HG03103 (cell line): ENCODE data around the gene RELN.
A peak's percentile ranks its signal among the peaks of the same experiment; 100 is the strongest.
"Not testable (repeated sequence)": the region's sequence is repeated elsewhere in the genome, so short reads cannot be mapped to it uniquely, and the experiment has no call there.

Experiments used
- ATAC-seq: cut with Tn5 transposase; IDR thresholded peaks from one replicate; pipeline ENCODE4 v1.9.1; 2021; ENCODE audit warnings: low read depth; ENCODE audit not compliant: unreplicated experiment

The RELN gene

GRCh38 chr7:103538964-103539709, 450.3 kb downstream of the RELN start:
- ATAC-seq, result no peak

DNA sequence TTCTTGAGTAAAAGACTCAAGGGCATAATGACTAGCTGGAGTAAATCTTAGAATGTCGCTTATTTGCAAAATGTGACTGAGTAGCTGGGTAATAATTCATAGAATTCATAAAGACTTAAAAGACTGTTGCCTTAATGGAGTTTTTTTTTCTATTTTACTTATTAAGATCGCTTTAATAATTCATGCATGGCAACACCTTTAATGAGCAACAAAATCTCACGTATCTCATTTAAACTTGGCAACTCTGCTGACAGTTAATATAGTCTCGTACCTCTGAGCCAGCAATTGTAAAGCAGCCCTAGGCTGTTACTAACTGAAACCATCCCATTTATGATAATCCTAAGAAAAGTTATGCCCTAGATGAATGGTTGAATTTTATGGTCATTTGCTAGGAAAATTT, 455.7 kb downstream of the RELN start:
- ATAC-seq, result no peak

DNA sequence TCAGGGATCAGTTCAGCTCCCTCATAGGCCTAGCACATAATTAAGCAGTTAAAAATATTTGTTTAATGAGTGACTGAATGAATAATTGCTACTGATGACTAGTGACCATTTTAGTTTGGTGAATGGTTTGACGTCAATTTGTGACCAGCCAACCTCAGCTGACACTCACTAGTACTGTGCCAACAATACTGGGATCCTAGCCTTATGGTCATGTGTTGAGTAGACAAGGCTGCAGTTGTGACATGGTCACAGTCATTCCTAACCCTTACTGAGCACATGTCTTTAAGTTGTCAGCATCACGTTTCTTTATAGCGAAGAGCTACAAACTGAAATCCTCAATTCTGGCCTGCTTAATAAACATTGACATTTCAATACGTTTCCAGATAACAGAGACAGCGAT, 456.5 kb downstream of the RELN start:
- ATAC-seq, result no peak

- ATAC-seq, result no peak
Observed at GRCh38 chr7:103528152-103528551, 461.3 kb downstream of the RELN start.

DNA sequence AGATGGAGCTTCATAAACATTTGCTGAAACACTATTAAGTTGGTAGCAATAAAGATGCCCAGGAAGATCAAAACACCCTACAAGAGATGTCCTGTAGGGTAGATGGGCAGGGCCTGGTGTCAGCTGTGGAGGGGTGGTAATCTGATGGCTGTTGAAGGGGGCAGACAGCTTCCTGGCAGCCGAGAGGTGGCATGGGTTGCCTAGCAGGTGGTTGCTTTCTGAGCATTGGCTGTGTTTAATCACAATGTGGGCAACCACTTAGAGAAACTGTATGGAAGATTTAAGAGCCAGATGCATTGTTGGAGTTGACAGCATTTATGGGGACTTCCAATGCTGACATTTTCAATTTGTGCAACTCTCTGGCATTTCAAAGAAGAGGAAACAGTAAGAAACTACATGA, 463.5 kb downstream of the RELN start:
- ATAC-seq, result no peak

DNA sequence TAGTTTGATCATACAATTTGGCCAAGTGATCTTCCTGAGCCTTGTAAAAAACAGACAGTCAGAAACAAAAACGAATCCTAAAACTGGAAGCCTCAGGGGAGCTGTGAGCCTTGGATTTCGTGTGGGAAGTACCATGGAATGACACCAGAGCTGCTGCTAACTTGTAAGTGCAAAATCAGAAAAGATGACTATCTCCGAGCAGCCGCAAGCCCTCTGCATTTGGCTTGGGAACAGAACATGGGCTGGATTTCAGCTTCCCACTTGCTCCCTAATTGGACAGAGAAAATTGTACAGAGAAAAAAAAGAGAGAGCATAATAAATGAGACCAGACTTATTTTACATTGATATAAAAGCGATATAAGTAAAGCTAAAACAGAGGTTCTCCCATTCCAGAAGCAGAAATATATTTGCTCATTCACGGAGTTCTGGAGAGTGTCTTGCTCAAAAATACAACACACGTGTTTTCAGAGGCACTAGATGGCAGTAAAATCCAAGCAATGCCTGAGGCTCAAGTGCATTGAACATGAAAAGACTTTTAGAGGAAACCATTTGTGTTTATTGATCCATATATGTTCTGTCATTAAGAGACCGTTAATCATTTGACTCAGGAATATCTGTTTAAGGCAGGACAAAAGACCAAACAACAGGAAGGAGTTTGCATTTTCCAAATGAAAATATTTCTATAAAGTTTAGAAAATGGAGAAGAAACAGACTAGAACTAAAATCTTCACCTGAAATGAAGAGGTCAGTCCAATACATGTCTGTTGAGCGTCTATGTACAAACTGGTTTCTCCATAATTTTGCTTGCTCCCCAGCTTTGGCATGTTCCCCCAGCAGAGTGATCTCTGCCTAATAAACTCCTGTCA, 465.2 kb downstream of the RELN start:
- no peak for ATAC-seq

GRCh38 chr7:103521937-103522336, 467.5 kb downstream of the RELN start:
- ATAC-seq, result no peak

DNA sequence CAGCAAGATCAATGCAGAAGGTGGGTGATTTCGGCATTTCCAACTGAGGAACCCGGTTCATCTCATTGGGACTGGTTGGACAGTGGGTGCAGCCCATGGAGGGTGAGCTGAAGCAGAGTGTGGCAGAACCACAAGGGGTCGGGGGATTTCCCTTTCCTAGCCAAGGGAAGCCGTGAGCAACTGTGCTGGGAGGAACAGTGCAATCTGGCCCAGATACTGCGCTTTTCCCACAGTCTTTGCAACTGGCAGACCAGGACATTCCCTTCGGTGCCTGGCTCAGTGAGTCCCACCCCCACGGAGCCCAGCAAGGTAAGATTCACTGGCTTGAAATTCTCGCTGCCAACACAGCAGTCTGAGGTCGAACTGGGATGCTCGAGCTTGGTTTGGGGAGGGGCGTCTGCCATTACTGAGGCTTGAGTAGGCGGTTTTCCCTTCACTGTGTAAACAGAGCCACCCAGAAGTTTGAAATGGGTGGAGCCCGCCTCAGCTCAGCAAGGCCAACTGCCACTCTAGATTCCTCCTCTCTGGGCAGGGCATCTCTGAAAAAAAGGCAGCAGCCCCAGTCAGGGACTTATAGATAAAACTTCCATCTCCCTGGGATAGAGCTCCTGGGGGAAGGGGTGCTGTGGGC, 484.8 kb downstream of the RELN start:
- no peak for ATAC-seq

- no peak for ATAC-seq
Observed at GRCh38 chr7:103501206-103501605, 488.3 kb downstream of the RELN start.

DNA sequence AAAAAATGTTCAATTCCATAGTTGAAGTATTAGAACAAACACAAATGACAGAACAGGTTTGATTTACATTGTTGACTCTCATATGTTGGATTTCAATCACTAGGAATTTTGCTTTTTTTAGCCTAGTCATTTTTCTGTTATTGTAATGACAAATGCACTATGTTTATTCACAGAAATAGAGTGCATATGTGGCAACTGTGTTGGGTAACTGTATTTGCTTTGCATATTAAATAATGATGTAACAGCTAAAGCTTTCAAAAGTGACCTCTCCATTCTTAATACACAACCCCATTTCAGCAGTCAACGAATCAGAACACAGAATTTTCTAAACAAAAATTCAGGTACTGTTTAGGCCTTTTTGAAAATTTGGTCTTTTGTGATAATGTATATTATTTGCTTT, 489.5 kb downstream of the RELN start:
- no peak for ATAC-seq

GRCh38 chr7:103487419-103487818, 502.0 kb downstream of the RELN start:
- no peak for ATAC-seq

GRCh38 chr7:103486873-103487272, 502.6 kb downstream of the RELN start:
- ATAC-seq, result not testable (repeated sequence)

GRCh38 chr7:103480771-103481170, 508.7 kb downstream of the RELN start:
- ATAC-seq, result no peak

DNA sequence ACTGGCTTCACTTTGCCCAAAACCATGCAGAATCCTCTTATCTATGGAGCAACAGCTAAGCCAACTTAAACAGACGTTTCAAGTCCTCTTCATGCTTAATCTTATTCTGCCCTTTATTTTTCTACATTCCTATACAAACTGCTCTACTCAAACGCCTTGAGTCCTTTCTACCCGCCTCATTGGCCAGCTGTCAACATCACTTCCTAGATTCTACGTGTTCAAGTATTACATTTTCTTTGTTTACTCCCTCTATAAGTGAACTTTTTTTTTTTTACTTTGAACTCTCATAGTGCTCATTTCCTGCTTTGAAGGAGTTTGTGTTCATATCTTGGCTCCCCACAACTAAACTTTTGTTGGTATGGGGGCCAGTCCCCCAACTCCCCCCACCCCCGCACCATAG, 514.5 kb downstream of the RELN start:
- no peak for ATAC-seq

- no peak for ATAC-seq
Observed at GRCh38 chr7:103469095-103469948, 520.1 kb downstream of the RELN start.

- no peak for ATAC-seq
Observed at GRCh38 chr7:103466814-103467213, 522.6 kb downstream of the RELN start.

- no peak for ATAC-seq
Observed at GRCh38 chr7:103462358-103462757, 527.1 kb downstream of the RELN start.

GRCh38 chr7:103447073-103447960, 542.1 kb downstream of the RELN start:
- peak; percentile 75 for ATAC-seq

- no peak for ATAC-seq
Observed at GRCh38 chr7:103446049-103446520, 543.4 kb downstream of the RELN start, which contains the start of gene SLC26A5. Gene SLC26A5 (minus strand): TSS chr7:103446207. CDS start chr7:103421514, 24,693 bp downstream.
